HepG2 (cell line): ENCODE data around the gene HEPACAM2. TPM values are rescaled to one million over a fixed set of nuclear protein-coding genes. Genes with fewer than 3 reads are reported as not detected.

ENCODE experiments used
- GMEB1 ChIP-seq: sonication (generic); formaldehyde crosslinking; IDR thresholded peaks from 2 replicates; pipeline ENCODE4 v1.5.1; 2020; ENCODE audit warnings: missing genetic modification reagents, mild to moderate bottlenecking, borderline replicate concordance
- HOXA9 ChIP-seq: sonication (generic); formaldehyde crosslinking; IDR thresholded peaks from 2 replicates; pipeline ENCODE4 v1.8.1; 2022; ENCODE audit warnings: missing genetic modification reagents, mild to moderate bottlenecking, moderate library complexity, borderline replicate concordance
- MXD4 ChIP-seq: IDR thresholded peaks from 2 replicates; pipeline ENCODE4 v1.6.1; 2016; ENCODE audit warnings: mild to moderate bottlenecking, missing biosample characterization, missing genetic modification reagents
- NFATC3 ChIP-seq: sonication (generic); formaldehyde crosslinking; IDR thresholded peaks from 2 replicates; pipeline ENCODE4 v1.5.1; 2020; ENCODE audit warnings: mild to moderate bottlenecking, missing genetic modification reagents
- NFE2 ChIP-seq: sonication (generic); formaldehyde crosslinking; IDR thresholded peaks from 2 replicates; pipeline ENCODE4 v1.4.0; 2020; ENCODE audit warnings: missing genetic modification reagents
- NFYB ChIP-seq: sonication (generic); formaldehyde crosslinking; IDR thresholded peaks from 2 replicates; pipeline ENCODE4 v1.4.0; 2020; ENCODE audit warnings: missing genetic modification reagents
- SIX4 ChIP-seq: sonication (generic); formaldehyde crosslinking; IDR thresholded peaks from 2 replicates; pipeline ENCODE4 v1.4.0; 2020; ENCODE audit warnings: missing genetic modification reagents
- TEAD2 ChIP-seq: sonication (generic); formaldehyde crosslinking; IDR thresholded peaks from 2 replicates; pipeline ENCODE4 v1.9.0; 2021; ENCODE audit warnings: missing genetic modification reagents
- ZBTB40 ChIP-seq, 2 experiments: fragments of 450-650 bp in 1 of 2; sonication (generic) in 1 of 2; formaldehyde crosslinking in 1 of 2; IDR thresholded peaks; 2 replicates each; pipeline versions ENCODE4 v1.6.1 to v1.8.0; 2016 to 2022; ENCODE audit warnings: antibody characterized with exemption in 1 of 2, mild to moderate bottlenecking in 1 of 2, missing genetic modification reagents in 1 of 2
- ZHX1 ChIP-seq: sonication (generic); formaldehyde crosslinking; IDR thresholded peaks from 2 replicates; pipeline ENCODE4 v1.8.1; 2022; ENCODE audit warnings: low read depth, mild to moderate bottlenecking, missing genetic modification reagents
- ZNF180 ChIP-seq: sonication (generic); formaldehyde crosslinking; IDR thresholded peaks from 2 replicates; pipeline ENCODE4 v1.4.0; 2020; ENCODE audit warnings: low read depth, missing genetic modification reagents, borderline replicate concordance
- ZNF20 ChIP-seq: sonication (generic); formaldehyde crosslinking; IDR thresholded peaks from 2 replicates; pipeline ENCODE4 v1.4.0; 2020; ENCODE audit warnings: mild to moderate bottlenecking, moderate library complexity, missing genetic modification reagents
- polyA plus RNA-seq, 8 experiments: library from polyadenylated mRNA; depleted of rRNA in 3 of 8; stranded (reverse) in 7 of 8; unstranded in 1 of 8; fragments of >200 nt; fragmentation: Illumina TruSeq in 4 of 8; extraction: Trizol in 4 of 8; gene quantifications; 2 replicates each; pipeline versions ENCODE4 v1.2.1 to v1.2.3, GENCODE V29; 2011 to 2016; ENCODE audit warnings: low read depth in 4 of 8, missing spikeins in 1 of 8, mixed read lengths in 1 of 8; ENCODE audit not compliant: insufficient read depth in 1 of 8
- total RNA-seq, 5 experiments: library from RNA; depleted of rRNA; stranded (reverse); fragments of >200 nt; fragmentation: Illumina TruSeq; extraction: Trizol; gene quantifications; 2 replicates each; pipeline ENCODE4 v1.2.3, GENCODE V29; 2016; ENCODE audit warnings: low read depth in 1 of 5
- TF ChIP-seq, protein P1 (sequence below): sonication (generic); formaldehyde crosslinking; conservative IDR thresholded peaks from 2 replicates; pipeline ENCODE4 v1.4.0; 2020; ENCODE audit warnings: missing genetic modification reagents

HEPACAM2 gene
- total and polyA plus RNA-seq, 2 of the 13 experiments (the other 11 are each of a cell fraction or from before 2014, with no cell fraction given) = not detected

GRCh38 chr7:93231799-93232672 lies 5.8 kb upstream of the HEPACAM2 start, which contains the start of gene VPS50 (continued):
- TF ChIP-seq, protein P1, sequence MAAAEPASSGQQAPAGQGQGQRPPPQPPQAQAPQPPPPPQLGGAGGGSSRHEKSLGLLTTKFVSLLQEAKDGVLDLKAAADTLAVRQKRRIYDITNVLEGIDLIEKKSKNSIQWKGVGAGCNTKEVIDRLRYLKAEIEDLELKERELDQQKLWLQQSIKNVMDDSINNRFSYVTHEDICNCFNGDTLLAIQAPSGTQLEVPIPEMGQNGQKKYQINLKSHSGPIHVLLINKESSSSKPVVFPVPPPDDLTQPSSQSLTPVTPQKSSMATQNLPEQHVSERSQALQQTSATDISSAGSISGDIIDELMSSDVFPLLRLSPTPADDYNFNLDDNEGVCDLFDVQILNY (CRISPR knock-in tag) = no peak; the same call in 1 of the 2 replicates
- peak; percentile 67 for TF ChIP-seq MXD4 (CRISPR knock-in tag)
- no peak for TF ChIP-seq TEAD2 (CRISPR knock-in tag)
- peak; percentile 52; the same call in 1 of the 2 replicates for TF ChIP-seq GMEB1 (CRISPR knock-in tag)
- TF ChIP-seq ZHX1 = 0 out of 2 replicates have a peak, but pooled peaks have one; percentile 49
- no peak for TF ChIP-seq NFATC3 (CRISPR knock-in tag)
- no peak for TF ChIP-seq HOXA9 (CRISPR knock-in tag)
- TF ChIP-seq NFE2 (CRISPR knock-in tag) = no peak
- TF ChIP-seq SIX4 (CRISPR knock-in tag) = peak; percentile 9; the same call in 1 of the 2 replicates
- no peak for TF ChIP-seq ZNF20 (CRISPR knock-in tag)
- no peak for TF ChIP-seq ZNF180
- no peak for TF ChIP-seq ZBTB40 (IDR thresholded peaks at IDR 0.05)
- TF ChIP-seq ZBTB40 (CRISPR knock-in tag; IDR thresholded peaks at IDR 0.05) = no peak
- TF ChIP-seq NFYB (CRISPR knock-in tag) = peak; percentile 44
